GM12891 (cell line): ENCODE measurements around the gene CCDC9B.
A peak's percentile ranks its signal among the peaks of the same experiment; 100 is the strongest.

ENCODE experiments used
- DNase-seq: peaks from one replicate; pipeline ENCODE4 v3.0.0; 2011; ENCODE audit warnings: low spot score; ENCODE audit not compliant: insufficient read length
- FAIRE-seq: peaks from 2 replicates; lab custom pipeline; 2011; peaks lifted over from hg19 to GRCh38; lab: Jason Lieb, UNC
- PAX5 ChIP-seq: IDR thresholded peaks from 2 replicates; pipeline ENCODE4 v1.6.1; 2011; ENCODE audit warnings: low read length, moderate library complexity, mild to moderate bottlenecking; ENCODE audit not compliant: insufficient read depth, severe bottlenecking
- POLR2A ChIP-seq: IDR thresholded peaks from 2 replicates; pipeline ENCODE4 v1.6.1; 2011; ENCODE audit warnings: low read depth, low read length, control low read depth
- POLR2AphosphoS5 ChIP-seq: IDR thresholded peaks from 2 replicates; pipeline ENCODE4 v1.6.1; 2011; ENCODE audit warnings: low read depth, low read length, control low read depth
- POU2F2 ChIP-seq: IDR thresholded peaks from 2 replicates; pipeline ENCODE4 v1.6.1; 2011; ENCODE audit warnings: low read depth, mild to moderate bottlenecking, control low read depth, low read length, moderate library complexity
- SPI1 ChIP-seq: IDR thresholded peaks from 2 replicates; pipeline ENCODE4 v1.6.1; 2011; ENCODE audit warnings: low read depth, low read length, control low read depth
- TAF1 ChIP-seq: IDR thresholded peaks from 2 replicates; pipeline ENCODE4 v1.6.1; 2011; ENCODE audit warnings: low read depth, low read length, control low read depth

Gene CCDC9B

GRCh38 chr15:40379374-40379773 is 38.6 kb upstream of the CCDC9B start:
- no peak for DNase-seq
- no peak for FAIRE-seq
- TF ChIP-seq POLR2AphosphoS5 (no peak), TAF1 (no peak), POU2F2 (no peak), POLR2A (no peak), SPI1 (no peak), PAX5 (no peak)

GRCh38 chr15:40377606-40378005 is 36.9 kb upstream of the CCDC9B start:
- FAIRE-seq (no peak), DNase-seq (no peak)
- no peak for TF ChIP-seq SPI1
- TF ChIP-seq POLR2AphosphoS5: no peak
- no peak for TF ChIP-seq TAF1
- TF ChIP-seq POLR2A: no peak
- TF ChIP-seq PAX5: no peak
- no peak for TF ChIP-seq POU2F2

DNA sequence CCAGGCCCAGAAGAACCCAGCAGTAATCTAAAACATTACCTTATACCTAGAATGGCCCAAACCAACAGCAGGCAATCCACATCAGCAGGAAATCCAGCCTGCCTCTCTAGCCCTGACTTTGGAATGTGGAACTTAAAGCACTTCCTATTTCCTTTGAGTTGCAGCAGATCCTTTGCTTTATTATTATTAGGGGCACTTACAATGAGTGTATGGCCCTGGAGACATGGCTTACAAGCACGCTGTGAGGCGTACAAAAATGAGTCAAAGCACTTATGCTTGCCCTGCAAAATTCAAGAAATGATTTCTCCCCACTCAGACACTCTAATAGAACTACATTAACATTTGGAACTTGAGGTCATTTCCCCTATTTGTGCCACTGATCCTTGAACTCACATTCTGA is 32.2 kb upstream of the CCDC9B start:
- TF ChIP-seq PAX5 (no peak), SPI1 (0 out of 2 replicates have a peak, but pooled peaks have one; percentile 14), POLR2AphosphoS5 (no peak)
- no peak for FAIRE-seq
- no peak for DNase-seq

DNA sequence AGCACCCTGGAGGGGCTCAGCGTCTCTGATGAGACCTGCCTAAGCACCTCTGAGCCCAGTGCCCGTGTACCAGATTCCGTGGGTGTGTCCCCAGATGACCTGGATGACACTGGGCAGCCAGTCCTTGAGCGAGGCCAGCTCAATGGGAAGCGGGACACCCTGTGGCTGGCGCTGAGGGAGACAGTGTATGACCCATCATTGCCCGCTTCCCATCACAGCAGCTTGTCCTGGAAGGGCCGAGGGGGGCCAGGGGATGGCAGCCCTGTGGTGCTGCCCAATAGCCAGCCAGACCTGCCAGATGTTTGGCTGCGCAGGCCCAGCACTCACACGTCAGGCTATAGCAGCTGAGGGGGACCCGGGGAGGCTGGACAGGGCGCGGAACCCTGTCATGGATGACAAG is 29.2 kb upstream of the CCDC9B start:
- TF ChIP-seq POLR2A: no peak
- TF ChIP-seq TAF1: no peak
- no peak for FAIRE-seq
- no peak for DNase-seq

DNA sequence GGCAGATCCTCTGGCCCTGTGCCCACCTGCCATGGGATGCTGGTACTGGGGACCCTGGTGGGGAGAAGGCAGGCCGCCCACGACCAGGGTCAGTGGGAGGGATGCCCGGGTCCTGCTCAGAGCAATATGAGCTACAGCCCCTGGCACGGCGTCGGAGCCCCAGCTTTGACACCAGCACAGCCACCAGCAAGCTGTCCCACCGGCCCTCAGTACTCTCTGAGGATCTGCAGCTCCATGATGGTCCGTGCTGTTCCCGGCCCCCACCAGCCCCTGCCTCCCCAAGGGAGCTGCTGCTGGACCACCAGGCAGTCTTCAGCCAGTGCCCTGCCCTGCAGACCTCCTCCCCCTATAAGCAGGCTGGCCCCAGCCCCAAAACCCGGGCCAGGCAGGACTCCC is 28.7 kb upstream of the CCDC9B start:
- no peak for TF ChIP-seq POLR2A
- TF ChIP-seq POLR2AphosphoS5: no peak
- TF ChIP-seq PAX5: no peak
- TF ChIP-seq TAF1: no peak
- TF ChIP-seq SPI1: no peak
- TF ChIP-seq POU2F2: no peak
- FAIRE-seq (no peak), DNase-seq (no peak)

- FAIRE-seq (no peak), DNase-seq (no peak)
- TF ChIP-seq PAX5 (no peak), POU2F2 (no peak), POLR2AphosphoS5 (no peak), TAF1 (no peak), POLR2A (no peak), SPI1 (no peak)
Observed at GRCh38 chr15:40368719-40369473, 28.2 kb upstream of the CCDC9B start.

DNA sequence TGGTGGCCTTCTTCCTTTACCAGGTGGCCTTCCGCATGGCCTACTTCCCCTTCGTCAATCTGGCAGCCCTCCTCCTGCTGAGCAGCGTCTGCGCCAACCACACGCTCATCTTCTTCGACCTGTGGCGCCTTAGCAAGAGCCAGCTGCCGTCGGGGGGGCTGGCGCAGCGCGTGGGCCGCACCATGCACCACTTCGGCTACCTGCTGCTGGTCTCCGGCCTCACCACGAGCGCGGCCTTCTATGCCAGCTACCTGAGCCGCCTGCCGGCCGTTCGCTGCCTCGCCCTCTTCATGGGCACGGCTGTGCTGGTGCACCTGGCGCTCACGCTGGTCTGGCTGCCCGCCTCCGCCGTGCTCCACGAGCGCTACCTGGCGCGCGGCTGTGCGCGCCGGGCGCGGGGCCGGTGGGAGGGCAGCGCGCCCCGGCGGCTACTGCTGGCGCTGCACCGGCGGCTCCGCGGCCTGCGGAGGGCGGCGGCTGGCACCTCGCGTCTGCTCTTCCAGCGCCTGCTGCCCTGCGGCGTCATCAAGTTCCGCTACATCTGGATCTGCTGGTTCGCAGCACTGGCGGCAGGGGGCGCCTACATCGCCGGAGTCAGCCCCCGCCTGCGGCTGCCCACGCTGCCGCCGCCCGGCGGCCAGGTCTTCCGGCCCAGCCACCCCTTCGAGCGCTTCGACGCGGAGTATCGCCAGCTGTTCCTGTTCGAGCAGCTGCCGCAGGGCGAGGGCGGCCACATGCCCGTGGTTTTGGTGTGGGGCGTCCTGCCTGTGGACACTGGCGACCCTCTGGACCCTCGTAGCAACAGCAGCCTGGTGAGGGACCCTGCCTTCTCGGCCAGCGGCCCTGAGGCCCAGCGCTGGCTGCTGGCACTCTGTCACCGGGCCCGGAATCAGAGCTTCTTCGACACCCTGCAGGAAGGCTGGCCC is 27.2 kb upstream of the CCDC9B start:
- TF ChIP-seq TAF1: no peak
- no peak for TF ChIP-seq PAX5
- TF ChIP-seq POU2F2: no peak
- no peak for TF ChIP-seq POLR2A
- TF ChIP-seq POLR2AphosphoS5: no peak
- TF ChIP-seq SPI1: no peak
- DNase-seq: peak; percentile 94
- peak; percentile 99 for FAIRE-seq

GRCh38 chr15:40367371-40367685 is 26.6 kb upstream of the CCDC9B start:
- no peak for TF ChIP-seq TAF1
- TF ChIP-seq POLR2AphosphoS5: no peak
- no peak for TF ChIP-seq POLR2A
- no peak for TF ChIP-seq POU2F2
- TF ChIP-seq SPI1: no peak
- TF ChIP-seq PAX5: no peak
- DNase-seq: no peak
- no peak for FAIRE-seq

DNA sequence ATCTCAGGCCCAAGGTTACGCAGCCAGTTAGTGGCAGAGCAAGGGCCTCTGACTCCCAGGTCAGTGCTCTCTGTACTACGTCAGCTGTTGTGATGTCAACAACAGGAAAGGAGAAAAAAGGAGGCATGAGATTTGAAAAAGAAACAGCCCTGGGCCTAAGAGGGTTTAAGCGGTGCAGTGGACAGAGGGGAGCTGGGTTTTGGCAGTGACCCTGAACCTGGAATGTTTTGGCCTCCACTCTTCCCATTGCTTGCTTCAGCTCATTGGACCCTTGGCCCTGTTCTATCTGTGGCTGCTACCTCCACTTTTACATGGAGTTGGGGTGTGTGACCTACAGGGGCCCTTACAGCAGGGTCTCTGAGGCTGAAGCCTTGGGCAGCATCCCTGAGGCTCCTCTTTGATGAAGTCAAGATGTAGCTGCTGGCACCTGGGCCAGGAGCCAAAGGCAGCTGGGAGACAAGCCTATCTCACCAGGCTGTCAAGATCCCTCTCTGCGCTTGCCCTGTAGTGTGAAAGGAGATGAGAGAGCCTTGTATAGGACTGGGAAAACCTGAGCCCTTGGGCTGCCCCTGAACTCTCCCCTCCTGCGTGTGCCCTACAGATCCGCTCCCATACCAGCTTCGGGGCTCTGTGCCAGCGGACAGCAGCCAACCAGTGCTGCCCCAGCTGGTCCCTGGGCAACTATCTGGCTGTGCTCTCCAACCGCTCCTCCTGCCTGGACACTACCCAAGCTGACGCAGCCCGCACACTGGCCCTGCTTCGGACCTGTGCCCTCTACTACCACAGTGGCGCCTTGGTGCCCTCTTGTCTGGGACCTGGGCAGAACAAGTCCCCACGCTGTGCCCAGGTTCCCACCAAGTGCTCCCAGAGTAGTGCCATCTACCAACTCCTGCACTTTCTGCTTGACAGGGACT is 26.0 kb upstream of the CCDC9B start:
- no peak for DNase-seq
- no peak for TF ChIP-seq SPI1
- no peak for FAIRE-seq
